PC-9 (cell line): ENCODE data around the gene NTF4.

Source experiments
- CTCF ChIP-seq: fragments of 200-600 bp; sonication (generic); conservative IDR thresholded peaks from 2 replicates; pipeline ENCODE4 v1.6.1; 2017; ENCODE audit warnings: mixed run types, antibody characterized with exemption, mild to moderate bottlenecking, moderate library complexity
- EZH2 ChIP-seq: fragments of 200-600 bp; sonication (generic); IDR thresholded peaks from 2 replicates; pipeline ENCODE4 v1.8.0; 2017; ENCODE audit warnings: antibody characterized with exemption, low read depth

- no peak for TF ChIP-seq CTCF
- no peak for TF ChIP-seq EZH2
Measured at GRCh38 chr19:49064768-49065611, at the start of gene NTF4.
